Astrocyte (in vitro differentiated cells and primary cell): ENCODE data around the gene CDK17. TPM values are rescaled to one million over a fixed set of nuclear protein-coding genes. Genes with fewer than 3 reads are reported as not detected.
"Not testable (repeated sequence)": the region's sequence is repeated elsewhere in the genome, so short reads cannot be mapped to it uniquely, and the experiment has no call there.

Experiments used
- DNase-seq: peaks from one replicate; pipeline ENCODE4 v3.0.0-alpha.2; 2010; ENCODE audit warnings: low read depth
- FAIRE-seq: peaks from 2 replicates; lab custom pipeline; 2011; peaks lifted over from hg19 to GRCh38; lab: Jason Lieb, UNC
- H2AFZ ChIP-seq: 2 replicates; pipeline ENCODE4 v1.6.0; 2012; ENCODE audit warnings: low read depth, low read length, inconsistent platforms
- H3K27ac ChIP-seq: 2 replicates; pipeline ENCODE4 v1.5.1; 2011; ENCODE audit warnings: low read depth, low read length, inconsistent platforms
- H3K27me3 ChIP-seq: 2 replicates; pipeline ENCODE4 v1.6.0; 2011; ENCODE audit warnings: low read length, inconsistent platforms; ENCODE audit not compliant: insufficient read depth
- H3K36me3 ChIP-seq: 2 replicates; pipeline ENCODE4 v1.5.1; 2011; ENCODE audit warnings: low read length, inconsistent platforms; ENCODE audit not compliant: insufficient read depth
- H3K4me1 ChIP-seq: 2 replicates; pipeline ENCODE4 v1.5.1; 2011; ENCODE audit warnings: low read length, inconsistent platforms; ENCODE audit not compliant: insufficient read depth
- H3K4me2 ChIP-seq: 2 replicates; pipeline ENCODE4 v1.6.0; 2012; ENCODE audit warnings: low read length, inconsistent platforms
- H3K4me3 ChIP-seq: 2 replicates; pipeline ENCODE4 v1.5.1; 2011; ENCODE audit warnings: low read depth, mild to moderate bottlenecking, low read length, inconsistent platforms; ENCODE audit not compliant: insufficient read depth
- H3K79me2 ChIP-seq: 2 replicates; pipeline ENCODE4 v1.6.0; 2012; ENCODE audit warnings: mild to moderate bottlenecking, low read length, inconsistent platforms; ENCODE audit not compliant: insufficient read depth
- H3K9ac ChIP-seq: 2 replicates; pipeline ENCODE4 v1.6.0; 2012; ENCODE audit warnings: mild to moderate bottlenecking, low read length, inconsistent platforms
- H3K9me3 ChIP-seq: 2 replicates; pipeline ENCODE4 v1.5.1; 2012; ENCODE audit warnings: low read depth, mild to moderate bottlenecking, low read length, inconsistent platforms; ENCODE audit not compliant: insufficient read depth
- H4K20me1 ChIP-seq: 2 replicates; pipeline ENCODE4 v1.6.0; 2012; ENCODE audit warnings: low read length, inconsistent platforms; ENCODE audit not compliant: insufficient read depth
- H3K27ac Mint-ChIP-seq: one replicate; pipeline ENCODE4 v1.8.0; 2021; ENCODE audit warnings: mild to moderate bottlenecking, mixed read lengths; ENCODE audit not compliant: unreplicated experiment
- H3K27me3 Mint-ChIP-seq: one replicate; pipeline ENCODE4 v1.8.0; 2021; ENCODE audit warnings: low read depth, mixed read lengths; ENCODE audit not compliant: unreplicated experiment
- H3K36me3 Mint-ChIP-seq: one replicate; pipeline ENCODE4 v1.8.0; 2021; ENCODE audit warnings: low read depth, mixed read lengths; ENCODE audit not compliant: unreplicated experiment
- H3K4me1 Mint-ChIP-seq: one replicate; pipeline ENCODE4 v1.8.0; 2021; ENCODE audit warnings: low read depth, mixed read lengths; ENCODE audit not compliant: unreplicated experiment
- H3K4me3 Mint-ChIP-seq: one replicate; pipeline ENCODE4 v1.8.0; 2021; ENCODE audit warnings: mild to moderate bottlenecking, moderate library complexity, mixed read lengths; ENCODE audit not compliant: unreplicated experiment
- H3K9me3 Mint-ChIP-seq: one replicate; pipeline ENCODE4 v1.8.0; 2021; ENCODE audit warnings: mild to moderate bottlenecking, mixed read lengths; ENCODE audit not compliant: unreplicated experiment
- CTCF ChIP-seq: IDR thresholded peaks from 2 replicates; pipeline ENCODE4 v1.5.1; 2011; ENCODE audit warnings: low read depth, mild to moderate bottlenecking, inconsistent platforms, low read length, moderate library complexity; ENCODE audit not compliant: insufficient read depth
- EZH2 ChIP-seq: IDR thresholded peaks from 2 replicates; pipeline ENCODE4 v1.6.1; 2012; ENCODE audit warnings: mild to moderate bottlenecking, low read length, inconsistent platforms; ENCODE audit not compliant: insufficient read depth
- total RNA-seq: library from RNA; stranded (reverse); gene quantifications from 2 replicates; pipeline ENCODE4 v1.2.1, GENCODE V29; 2021

CDK17 gene
- total RNA-seq, 1 donor from 2014 or later: 64.2 TPM

- H3K9me3 Mint-ChIP-seq: peaks cover 5% of the 10 kb centered on the region
- DNase-seq (no peak), FAIRE-seq (no peak)
- no peak overlapping the region for H3K4me3 Mint-ChIP-seq
- no peaks in the 10 kb centered on the region for H3K27me3 ChIP-seq
- no peaks in the 10 kb centered on the region for H3K36me3 ChIP-seq
- no peaks in the 10 kb centered on the region for H3K9me3 ChIP-seq
- H3K27me3 Mint-ChIP-seq: no peaks in the 10 kb centered on the region
- no peak overlapping the region for H3K4me2 ChIP-seq
- no peak overlapping the region for H3K4me3 ChIP-seq
- no peaks in the 10 kb centered on the region for H3K79me2 ChIP-seq
- H2AFZ ChIP-seq: no peak overlapping the region
- H3K36me3 Mint-ChIP-seq: peaks cover 6% of the 10 kb centered on the region
- peaks cover 16% of the 10 kb centered on the region for H3K4me1 Mint-ChIP-seq
- no peak overlapping the region for H3K27ac Mint-ChIP-seq
- H3K9ac ChIP-seq: no peak overlapping the region
- no peaks in the 10 kb centered on the region for H4K20me1 ChIP-seq
- TF ChIP-seq CTCF (no peak), EZH2 (no peak)
- H3K27ac ChIP-seq: no peak overlapping the region
- H3K4me1 ChIP-seq: peaks cover 19% of the 10 kb centered on the region
Measured at GRCh38 chr12:96421014-96421413, 20.8 kb upstream of the CDK17 start.

- H3K36me3 Mint-ChIP-seq: peaks cover 5% of the 10 kb centered on the region
- H3K79me2 ChIP-seq: no peaks in the 10 kb centered on the region
- no peak for TF ChIP-seq CTCF
- no peak for TF ChIP-seq EZH2
- H3K4me3 Mint-ChIP-seq: no peak overlapping the region
- no peak overlapping the region for H3K9ac ChIP-seq
- no peaks in the 10 kb centered on the region for H4K20me1 ChIP-seq
- no peaks in the 10 kb centered on the region for H3K27me3 Mint-ChIP-seq
- H3K4me1 Mint-ChIP-seq: peaks cover 13% of the 10 kb centered on the region
- no peaks in the 10 kb centered on the region for H3K9me3 ChIP-seq
- no peaks in the 10 kb centered on the region for H3K27me3 ChIP-seq
- H2AFZ ChIP-seq: no peak overlapping the region
- peaks cover 5% of the 10 kb centered on the region for H3K9me3 Mint-ChIP-seq
- FAIRE-seq: no peak
- DNase-seq: peak; percentile 20
- no peaks in the 10 kb centered on the region for H3K36me3 ChIP-seq
- H3K27ac ChIP-seq: no peak overlapping the region
- H3K4me3 ChIP-seq: no peak overlapping the region
- no peak overlapping the region for H3K27ac Mint-ChIP-seq
- peaks cover 15% of the 10 kb centered on the region for H3K4me1 ChIP-seq
- no peak overlapping the region for H3K4me2 ChIP-seq
Measured at GRCh38 chr12:96420277-96420835, 20.1 kb upstream of the CDK17 start.

- Histone ChIP-seq H3K27me3 (no peaks in the 10 kb centered on the region), H3K79me2 (no peaks in the 10 kb centered on the region), H3K9ac (no peak overlapping the region), H3K4me3 (no peak overlapping the region), H3K9me3 (no peaks in the 10 kb centered on the region), H4K20me1 (no peaks in the 10 kb centered on the region), H3K36me3 (no peaks in the 10 kb centered on the region), H3K27ac (no peak overlapping the region), H3K4me2 (no peak overlapping the region), H3K4me1 (peaks cover 11% of the 10 kb centered on the region), H2AFZ (no peak overlapping the region)
- no peaks in the 10 kb centered on the region for H3K27me3 Mint-ChIP-seq
- TF ChIP-seq CTCF (no peak), EZH2 (no peak)
- H3K36me3 Mint-ChIP-seq: peaks cover 2% of the 10 kb centered on the region
- no peak overlapping the region for H3K4me3 Mint-ChIP-seq
- H3K4me1 Mint-ChIP-seq: peaks cover 9% of the 10 kb centered on the region
- FAIRE-seq (no peak), DNase-seq (no peak)
- no peak overlapping the region for H3K27ac Mint-ChIP-seq
- H3K9me3 Mint-ChIP-seq: peaks cover 5% of the 10 kb centered on the region
Measured at GRCh38 chr12:96419576-96420276, 19.5 kb upstream of the CDK17 start.

- H3K27me3 ChIP-seq, H3K27me3 Mint-ChIP-seq, H3K36me3 Mint-ChIP-seq, H3K4me3 Mint-ChIP-seq, H3K9me3 ChIP-seq, FAIRE-seq, H3K9me3 Mint-ChIP-seq, H4K20me1 ChIP-seq, H3K4me1 Mint-ChIP-seq, H3K9ac ChIP-seq, H3K79me2 ChIP-seq, H3K4me3 ChIP-seq, H2AFZ ChIP-seq, H3K27ac ChIP-seq, DNase-seq, H3K4me2 ChIP-seq, H3K36me3 ChIP-seq: not testable (repeated sequence)
- H3K4me1 ChIP-seq: peaks cover 11% of the 10 kb centered on the region
- peak overlapping the region; percentile 41 for H3K27ac Mint-ChIP-seq
Measured at GRCh38 chr12:96417688-96418087, 17.4 kb upstream of the CDK17 start.
